K562 (cell line): ENCODE data around the gene ITSN2. TPM values are rescaled to one million over a fixed set of nuclear protein-coding genes. Genes with fewer than 3 reads are reported as not detected.

Experiments
- BACH1 ChIP-seq: fragments of 200-800 bp; sonication (Bioruptor generic); IDR thresholded peaks from 2 replicates; pipeline ENCODE4 v1.6.1; 2016; ENCODE audit warnings: missing genetic modification characterization, missing compliant biosample characterization
- CBX3 ChIP-seq, 2 experiments: IDR thresholded peaks; 1 replicate in 1 of 2; 2 replicates in 1 of 2; pipeline ENCODE4 v1.6.1; 2012; ENCODE audit warnings: inconsistent platforms in 2 of 2, low read length in 2 of 2, borderline replicate concordance in 1 of 2, control low read depth in 1 of 2
- NR3C1 ChIP-seq: sonication (generic); formaldehyde crosslinking; IDR thresholded peaks from 2 replicates; pipeline ENCODE4 v1.8.1; 2022; ENCODE audit warnings: missing genetic modification reagents
- SMAD1 ChIP-seq: fragments of 150-350 bp; IDR thresholded peaks from 2 replicates; pipeline ENCODE4 v1.6.1; 2014; ENCODE audit warnings: low read length, low read depth; ENCODE audit not compliant: partially characterized antibody
- THAP12 ChIP-seq: fragments of 250-450 bp; sonication (Bioruptor Pico); IDR thresholded peaks from 2 replicates; pipeline ENCODE4 v1.9.0; 2021; ENCODE audit warnings: mild to moderate bottlenecking, inconsistent platforms
- polyA plus RNA-seq, 8 experiments: library from polyadenylated mRNA; depleted of rRNA in 4 of 8; stranded (reverse) in 5 of 8; unstranded in 3 of 8; fragments of >200 nt; fragmentation: Nextera tagmentation in 2 of 8; fragmentation: Illumina TruSeq in 1 of 8; extraction: Ambion mirVana in 2 of 8; extraction: Trizol in 1 of 8; gene quantifications; 2 replicates each; pipeline versions ENCODE4 v1.2.1 to v1.2.3, GENCODE V29; 2011 to 2014; ENCODE audit warnings: inconsistent platforms in 1 of 8, missing spikeins in 1 of 8
- total RNA-seq, 7 experiments: library from RNA; depleted of rRNA in 6 of 7; stranded (reverse); fragments of >200 nt in 6 of 7; fragmentation: Illumina TruSeq in 2 of 7; extraction: Trizol in 2 of 7; gene quantifications; 2 replicates each; pipeline versions ENCODE4 v1.2.1 to v1.2.3, GENCODE V29; 2011 to 2021; ENCODE audit warnings: low replicate concordance in 1 of 7
- TF ChIP-seq, protein P1 (sequence below): sonication (generic); formaldehyde crosslinking; IDR thresholded peaks from 2 replicates; pipeline ENCODE4 v1.8.0; 2022; ENCODE audit warnings: mild to moderate bottlenecking, missing genetic modification reagents, borderline replicate concordance
- TF ChIP-seq, protein P2 (sequence below), 2 experiments: fragments of 450-650 bp in 1 of 2; sonication (generic) in 1 of 2; formaldehyde crosslinking in 1 of 2; IDR thresholded peaks; 2 replicates each; pipeline versions ENCODE4 v1.7.1 to v1.9.0; 2016 to 2022; ENCODE audit warnings: inconsistent platforms in 1 of 2, mild to moderate bottlenecking in 1 of 2, missing genetic modification reagents in 1 of 2
- TF ChIP-seq, protein P3 (sequence below): fragments of 200-800 bp; sonication (Bioruptor generic); IDR thresholded peaks from 2 replicates; pipeline ENCODE4 v1.6.1; 2017; ENCODE audit warnings: missing genetic modification characterization, missing compliant biosample characterization

Gene ITSN2
- total and polyA plus RNA-seq, 9 of the 15 experiments (the other 6 are each of a cell fraction or from before 2014, with no cell fraction given), result 6.6 to 19.9 (median 15.2) TPM

DNA sequence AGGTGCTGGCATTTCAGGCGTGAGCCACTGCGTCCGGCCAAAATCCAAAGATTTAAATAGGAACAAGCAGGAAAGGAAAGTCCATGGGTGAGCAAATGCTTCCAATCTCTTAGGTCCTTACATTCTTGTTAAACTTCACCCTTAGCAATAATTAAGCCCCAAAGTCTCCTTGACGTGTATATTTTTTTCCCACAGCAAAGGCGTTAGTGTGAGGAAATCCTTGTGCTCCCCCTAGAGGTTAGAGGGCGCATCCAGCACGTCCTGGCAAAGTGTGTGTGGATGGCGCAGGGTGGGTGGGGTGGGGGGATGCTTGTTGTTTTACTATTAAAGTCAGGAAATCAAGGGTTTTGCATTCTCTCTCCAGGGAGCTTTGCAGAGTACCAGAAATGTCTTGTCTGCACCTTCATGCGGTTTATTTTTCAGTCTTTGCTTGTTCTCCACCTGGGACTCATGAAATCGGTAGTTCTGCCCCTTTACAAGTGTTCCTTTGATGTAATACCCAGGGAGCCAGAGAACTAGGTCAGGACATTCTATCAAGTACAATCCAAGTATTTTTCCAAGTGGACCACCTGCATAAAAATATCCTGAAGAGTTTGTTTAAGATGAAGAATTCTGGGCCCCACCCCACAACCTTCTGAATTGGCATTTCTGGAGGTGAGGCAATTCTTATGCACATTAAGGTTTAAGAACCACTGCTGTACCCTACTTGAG lies 22.2 kb upstream of the ITSN2 start (continued):
- TF ChIP-seq SMAD1 (no peak), CBX3 (IDR thresholded peaks at IDR 0.05; ENCODE audit: borderline replicate concordance in 1 of 2, low read length in 2 of 2) (peak in 1 of 2 experiments; percentile 31; a peak in 1 of 3 replicates), BACH1 (tag) (no peak), NR3C1 (no peak), THAP12 (CRISPR knock-in tag) (no peak)
- TF ChIP-seq, protein P1, sequence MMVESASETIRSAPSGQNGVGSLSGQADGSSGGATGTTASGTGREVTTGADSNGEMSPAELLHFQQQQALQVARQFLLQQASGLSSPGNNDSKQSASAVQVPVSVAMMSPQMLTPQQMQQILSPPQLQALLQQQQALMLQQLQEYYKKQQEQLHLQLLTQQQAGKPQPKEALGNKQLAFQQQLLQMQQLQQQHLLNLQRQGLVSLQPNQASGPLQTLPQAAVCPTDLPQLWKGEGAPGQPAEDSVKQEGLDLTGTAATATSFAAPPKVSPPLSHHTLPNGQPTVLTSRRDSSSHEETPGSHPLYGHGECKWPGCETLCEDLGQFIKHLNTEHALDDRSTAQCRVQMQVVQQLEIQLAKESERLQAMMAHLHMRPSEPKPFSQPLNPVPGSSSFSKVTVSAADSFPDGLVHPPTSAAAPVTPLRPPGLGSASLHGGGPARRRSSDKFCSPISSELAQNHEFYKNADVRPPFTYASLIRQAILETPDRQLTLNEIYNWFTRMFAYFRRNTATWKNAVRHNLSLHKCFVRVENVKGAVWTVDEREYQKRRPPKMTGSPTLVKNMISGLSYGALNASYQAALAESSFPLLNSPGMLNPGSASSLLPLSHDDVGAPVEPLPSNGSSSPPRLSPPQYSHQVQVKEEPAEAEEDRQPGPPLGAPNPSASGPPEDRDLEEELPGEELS, result no peak
- TF ChIP-seq, protein P2, sequence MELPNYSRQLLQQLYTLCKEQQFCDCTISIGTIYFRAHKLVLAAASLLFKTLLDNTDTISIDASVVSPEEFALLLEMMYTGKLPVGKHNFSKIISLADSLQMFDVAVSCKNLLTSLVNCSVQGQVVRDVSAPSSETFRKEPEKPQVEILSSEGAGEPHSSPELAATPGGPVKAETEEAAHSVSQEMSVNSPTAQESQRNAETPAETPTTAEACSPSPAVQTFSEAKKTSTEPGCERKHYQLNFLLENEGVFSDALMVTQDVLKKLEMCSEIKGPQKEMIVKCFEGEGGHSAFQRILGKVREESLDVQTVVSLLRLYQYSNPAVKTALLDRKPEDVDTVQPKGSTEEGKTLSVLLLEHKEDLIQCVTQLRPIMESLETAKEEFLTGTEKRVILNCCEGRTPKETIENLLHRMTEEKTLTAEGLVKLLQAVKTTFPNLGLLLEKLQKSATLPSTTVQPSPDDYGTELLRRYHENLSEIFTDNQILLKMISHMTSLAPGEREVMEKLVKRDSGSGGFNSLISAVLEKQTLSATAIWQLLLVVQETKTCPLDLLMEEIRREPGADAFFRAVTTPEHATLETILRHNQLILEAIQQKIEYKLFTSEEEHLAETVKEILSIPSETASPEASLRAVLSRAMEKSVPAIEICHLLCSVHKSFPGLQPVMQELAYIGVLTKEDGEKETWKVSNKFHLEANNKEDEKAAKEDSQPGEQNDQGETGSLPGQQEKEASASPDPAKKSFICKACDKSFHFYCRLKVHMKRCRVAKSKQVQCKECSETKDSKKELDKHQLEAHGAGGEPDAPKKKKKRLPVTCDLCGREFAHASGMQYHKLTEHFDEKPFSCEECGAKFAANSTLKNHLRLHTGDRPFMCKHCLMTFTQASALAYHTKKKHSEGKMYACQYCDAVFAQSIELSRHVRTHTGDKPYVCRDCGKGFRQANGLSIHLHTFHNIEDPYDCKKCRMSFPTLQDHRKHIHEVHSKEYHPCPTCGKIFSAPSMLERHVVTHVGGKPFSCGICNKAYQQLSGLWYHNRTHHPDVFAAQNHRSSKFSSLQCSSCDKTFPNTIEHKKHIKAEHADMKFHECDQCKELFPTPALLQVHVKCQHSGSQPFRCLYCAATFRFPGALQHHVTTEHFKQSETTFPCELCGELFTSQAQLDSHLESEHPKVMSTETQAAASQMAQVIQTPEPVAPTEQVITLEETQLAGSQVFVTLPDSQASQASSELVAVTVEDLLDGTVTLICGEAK (IDR thresholded peaks at IDR 0.05), result no peak
- TF ChIP-seq, protein P2 (CRISPR knock-in tag; IDR thresholded peaks at IDR 0.05), result no peak
- TF ChIP-seq, protein P3, sequence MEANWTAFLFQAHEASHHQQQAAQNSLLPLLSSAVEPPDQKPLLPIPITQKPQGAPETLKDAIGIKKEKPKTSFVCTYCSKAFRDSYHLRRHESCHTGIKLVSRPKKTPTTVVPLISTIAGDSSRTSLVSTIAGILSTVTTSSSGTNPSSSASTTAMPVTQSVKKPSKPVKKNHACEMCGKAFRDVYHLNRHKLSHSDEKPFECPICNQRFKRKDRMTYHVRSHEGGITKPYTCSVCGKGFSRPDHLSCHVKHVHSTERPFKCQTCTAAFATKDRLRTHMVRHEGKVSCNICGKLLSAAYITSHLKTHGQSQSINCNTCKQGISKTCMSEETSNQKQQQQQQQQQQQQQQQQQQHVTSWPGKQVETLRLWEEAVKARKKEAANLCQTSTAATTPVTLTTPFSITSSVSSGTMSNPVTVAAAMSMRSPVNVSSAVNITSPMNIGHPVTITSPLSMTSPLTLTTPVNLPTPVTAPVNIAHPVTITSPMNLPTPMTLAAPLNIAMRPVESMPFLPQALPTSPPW (CRISPR knock-in tag), result 0 out of 2 replicates have a peak, but pooled peaks have one; percentile 22
